Muscle of leg (tissue), 11 donors: ENCODE data around the gene RPA3. TPM values are rescaled to one million over a fixed set of nuclear protein-coding genes. Genes with fewer than 3 reads are reported as not detected.
"Not testable (repeated sequence)": the region's sequence is repeated elsewhere in the genome, so short reads cannot be mapped to it uniquely, and the experiment has no call there.

Experiments used
- DNase-seq: peaks from one replicate; pipeline ENCODE4 v3.0.0; 2013
- H3K27ac ChIP-seq: one replicate; pipeline ENCODE4 v1.5.1; 2013; ENCODE audit warnings: mild to moderate bottlenecking, low read length, control low read depth
- H3K27me3 ChIP-seq: one replicate; pipeline ENCODE4 v1.6.1; 2013; ENCODE audit warnings: low read length; ENCODE audit not compliant: control insufficient read depth, insufficient read depth
- H3K36me3 ChIP-seq: one replicate; pipeline ENCODE4 v1.6.1; 2013; ENCODE audit warnings: low read length; ENCODE audit not compliant: control insufficient read depth, insufficient read depth
- H3K4me1 ChIP-seq: one replicate; pipeline ENCODE4 v1.6.1; 2013; ENCODE audit warnings: low read length; ENCODE audit not compliant: control insufficient read depth, insufficient read depth
- H3K4me3 ChIP-seq: one replicate; pipeline ENCODE4 v1.5.1; 2013; ENCODE audit warnings: low read length, control low read depth
- H3K9me3 ChIP-seq: replicated peaks from 2 replicates; pipeline ENCODE4 v1.6.1; 2013; ENCODE audit warnings: low read depth, low read length; ENCODE audit not compliant: control insufficient read depth
- WGBS: methylation state at CpG from one replicate; pipeline ENCODE4 v1.1.5; 2013; ENCODE audit warnings: missing lambda C conversion rate; ENCODE audit not compliant: insufficient coverage; 5-methylcytosine and 5-hydroxymethylcytosine counted together
- polyA plus RNA-seq, 8 donors: library from polyadenylated mRNA; unstranded; fragments of 120-200 nt; gene quantifications; one replicate each; pipeline versions ENCODE4 v1.2.1 to v1.2.3, GENCODE V29; 2013; ENCODE audit warnings: inconsistent platforms in 1 of 8, low replicate concordance in 1 of 8; ENCODE audit not compliant: insufficient read length in 8 of 8, insufficient read depth in 1 of 8
- total RNA-seq: library from RNA; stranded (reverse); fragments of 120-200 nt; gene quantifications from one replicate; pipeline ENCODE4 v1.2.4, GENCODE V29; 2013

Gene RPA3
- total and polyA plus RNA-seq, 9 donors, result 22.2 to 28.1 (median 26.3) TPM

GRCh38 chr7:7681936-7682329 lies 36.5 kb downstream of the RPA3 start:
- Histone ChIP-seq H3K4me3 (no peak overlapping the region), H3K27ac (no peak overlapping the region), H3K9me3 (no peaks in the 10 kb centered on the region), H3K36me3 (no peaks in the 10 kb centered on the region), H3K4me1 (peaks cover 4% of the 10 kb centered on the region), H3K27me3 (no peaks in the 10 kb centered on the region)
- DNase-seq, result no peak

DNA sequence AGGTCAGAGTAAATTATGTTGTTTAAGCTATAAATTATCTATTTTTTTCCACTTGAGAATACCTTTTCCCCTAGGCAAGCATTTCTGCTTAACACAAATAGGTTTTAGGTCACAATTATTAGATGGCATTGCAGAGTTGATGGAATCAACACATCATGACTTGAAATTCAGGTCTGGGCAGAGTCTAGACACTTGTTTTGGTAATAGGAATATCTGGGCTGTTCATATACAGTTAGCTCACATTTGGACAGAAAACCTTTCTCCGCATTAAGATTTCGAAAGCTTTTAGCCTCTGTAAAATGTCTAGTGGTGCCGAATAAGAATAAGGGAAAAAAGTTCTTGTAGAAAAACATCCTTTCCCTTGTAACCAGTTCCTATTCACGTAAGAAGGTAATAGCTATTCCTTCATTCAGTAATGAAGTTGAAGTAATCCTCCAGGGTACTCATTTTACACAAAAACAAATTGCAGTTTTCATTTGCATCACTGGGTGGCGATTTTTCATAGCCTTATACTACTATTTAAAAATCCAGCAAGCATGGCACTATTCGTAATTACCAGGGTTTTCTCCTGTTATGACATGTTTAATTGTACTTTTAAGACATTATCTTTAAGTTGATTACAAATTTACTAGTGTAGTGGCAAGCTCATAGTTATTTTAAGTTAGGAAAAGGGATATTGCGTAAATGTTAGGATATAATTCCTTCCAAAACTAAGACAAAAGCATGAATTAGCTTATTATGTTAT lies 37.0 kb downstream of the RPA3 start:
- no peak overlapping the region for H3K4me3 ChIP-seq
- peaks cover 4% of the 10 kb centered on the region for H3K4me1 ChIP-seq
- no peaks in the 10 kb centered on the region for H3K27me3 ChIP-seq
- no peaks in the 10 kb centered on the region for H3K9me3 ChIP-seq
- H3K27ac ChIP-seq, result peak overlapping the region; percentile 67
- no CpG with 5 or more reads among the region's 7 CpGs for WGBS
- DNase-seq, result peak; percentile 89
- no peaks in the 10 kb centered on the region for H3K36me3 ChIP-seq

DNA sequence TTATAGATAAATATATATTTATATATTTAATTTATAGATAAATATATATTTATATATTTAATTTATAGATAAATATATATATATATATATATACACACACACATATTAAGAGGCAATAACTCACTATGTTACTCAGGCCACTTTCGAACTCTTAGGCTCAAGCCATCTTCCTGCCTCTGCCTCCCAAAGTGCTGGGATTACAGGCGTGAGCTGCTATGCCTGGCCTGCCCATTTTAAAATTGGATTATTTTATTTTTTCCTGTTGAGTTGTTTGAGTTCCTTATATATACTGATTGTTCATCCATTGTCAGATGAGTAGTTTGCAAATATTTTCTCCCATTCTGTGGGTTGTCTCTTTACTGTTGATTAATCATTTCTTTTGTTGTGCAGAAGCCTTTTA lies 38.8 kb downstream of the RPA3 start:
- not testable (repeated sequence) for DNase-seq

DNA sequence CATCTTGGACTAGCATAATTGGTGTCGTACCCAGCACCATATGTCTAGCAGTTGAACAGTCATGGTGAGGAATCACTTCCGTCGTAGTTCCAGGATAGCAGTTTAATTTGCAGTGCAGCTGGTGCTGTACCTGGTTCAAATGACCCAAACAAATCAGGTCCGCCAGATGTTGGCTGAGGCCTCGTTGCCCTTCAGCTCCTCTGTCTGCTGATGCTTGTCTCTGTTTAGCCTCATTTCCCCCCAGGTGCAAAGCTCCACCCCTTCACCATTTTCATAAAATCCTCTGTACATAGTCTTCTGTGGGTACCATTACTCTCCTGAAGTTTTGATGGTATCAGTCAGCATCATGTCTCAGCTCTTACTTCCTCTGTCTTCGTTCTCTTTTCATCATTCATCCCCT lies 42.7 kb downstream of the RPA3 start:
- H3K9me3 ChIP-seq, result no peaks in the 10 kb centered on the region
- 62% methylated on average over 6 of the region's 6 CpGs for WGBS
- no peaks in the 10 kb centered on the region for H3K36me3 ChIP-seq
- DNase-seq, result no peak
- H3K4me3 ChIP-seq, result no peak overlapping the region
- no peaks in the 10 kb centered on the region for H3K4me1 ChIP-seq
- no peaks in the 10 kb centered on the region for H3K27me3 ChIP-seq
- H3K27ac ChIP-seq, result no peak overlapping the region

More for the DNA sequence above, 38.8 kb downstream of the RPA3 start:
- WGBS, result no CpG with 5 or more reads among the region's 2 CpGs
- not testable (repeated sequence) for H3K4me3 ChIP-seq, H3K4me1 ChIP-seq, H3K27me3 ChIP-seq, H3K9me3 ChIP-seq, H3K27ac ChIP-seq, H3K36me3 ChIP-seq

DNA sequence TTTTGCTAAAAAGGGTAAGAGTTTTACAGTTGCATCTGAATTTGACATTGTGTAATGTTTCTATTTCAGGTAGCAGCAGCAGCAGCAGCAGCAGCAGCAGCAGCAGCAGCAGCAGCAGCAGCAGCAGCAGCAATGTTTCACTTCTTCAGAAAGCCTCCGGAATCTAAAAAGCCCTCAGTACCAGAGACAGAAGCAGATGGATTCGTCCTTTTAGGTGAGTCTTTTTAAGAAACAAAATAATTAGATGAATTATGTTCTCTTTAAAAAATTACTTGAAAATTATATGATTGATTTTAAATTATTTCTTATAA lies 45.2 kb downstream of the RPA3 start:
- no peaks in the 10 kb centered on the region for H3K27me3 ChIP-seq
- H3K36me3 ChIP-seq, result no peaks in the 10 kb centered on the region
- DNase-seq, result no peak
- H3K27ac ChIP-seq, result no peak overlapping the region
- no peaks in the 10 kb centered on the region for H3K9me3 ChIP-seq
- H3K4me3 ChIP-seq, result no peak overlapping the region
- no CpG with 5 or more reads among the region's 2 CpGs for WGBS
- no peaks in the 10 kb centered on the region for H3K4me1 ChIP-seq

- Histone ChIP-seq H3K27me3 (no peaks in the 10 kb centered on the region), H3K4me3 (no peak overlapping the region), H3K4me1 (no peaks in the 10 kb centered on the region), H3K9me3 (no peaks in the 10 kb centered on the region), H3K27ac (no peak overlapping the region), H3K36me3 (no peaks in the 10 kb centered on the region)
- 81% methylated on average over 3 of the region's 6 CpGs for WGBS
- DNase-seq, result no peak
Measured at GRCh38 chr7:7672545-7673239, 45.7 kb downstream of the RPA3 start.

- Histone ChIP-seq H3K36me3 (no peaks in the 10 kb centered on the region), H3K27me3 (no peaks in the 10 kb centered on the region), H3K27ac (no peak overlapping the region), H3K4me3 (no peak overlapping the region), H3K9me3 (no peaks in the 10 kb centered on the region), H3K4me1 (no peaks in the 10 kb centered on the region)
- no peak for DNase-seq
- no CpG with 5 or more reads among the region's 3 CpGs for WGBS
Measured at GRCh38 chr7:7671361-7671760, 47.0 kb downstream of the RPA3 start.

- no peak overlapping the region for H3K4me3 ChIP-seq
- no peaks in the 10 kb centered on the region for H3K9me3 ChIP-seq
- 80% methylated on average over 2 of the region's 3 CpGs for WGBS
- no peaks in the 10 kb centered on the region for H3K36me3 ChIP-seq
- no peaks in the 10 kb centered on the region for H3K27me3 ChIP-seq
- no peak for DNase-seq
- no peak overlapping the region for H3K27ac ChIP-seq
- no peaks in the 10 kb centered on the region for H3K4me1 ChIP-seq
Measured at GRCh38 chr7:7670490-7670889, 47.9 kb downstream of the RPA3 start.

GRCh38 chr7:7668706-7669105 lies 49.7 kb downstream of the RPA3 start:
- Histone ChIP-seq H3K4me3 (no peak overlapping the region), H3K27ac (no peak overlapping the region), H3K36me3 (no peaks in the 10 kb centered on the region), H3K9me3 (no peaks in the 10 kb centered on the region), H3K27me3 (no peaks in the 10 kb centered on the region), H3K4me1 (no peaks in the 10 kb centered on the region)
- DNase-seq, result no peak
- WGBS, result no CpG with 5 or more reads among the region's 1 CpG

- H3K36me3 ChIP-seq, result no peaks in the 10 kb centered on the region
- no peaks in the 10 kb centered on the region for H3K4me1 ChIP-seq
- no peaks in the 10 kb centered on the region for H3K9me3 ChIP-seq
- WGBS, result 100% methylated on average over 1 of the region's 2 CpGs
- H3K27me3 ChIP-seq, result no peaks in the 10 kb centered on the region
- DNase-seq, result no peak
- no peak overlapping the region for H3K4me3 ChIP-seq
- no peak overlapping the region for H3K27ac ChIP-seq
Measured at GRCh38 chr7:7667187-7667586, 51.2 kb downstream of the RPA3 start.
